HepG2 (cell line): ENCODE results near the gene FITM1. TPM values are rescaled to one million over a fixed set of nuclear protein-coding genes. Genes with fewer than 3 reads are reported as not detected.

ENCODE experiments used
- ATF4 ChIP-seq, 2 experiments: fragments of 450-650 bp in 1 of 2; sonication (generic) in 1 of 2; formaldehyde crosslinking; IDR thresholded peaks; 2 replicates each; pipeline versions ENCODE4 v1.5.0 to v1.8.0; 2020 to 2022; ENCODE audit warnings: mild to moderate bottlenecking in 1 of 2, missing genetic modification reagents in 1 of 2
- DPF2 ChIP-seq: sonication (generic); formaldehyde crosslinking; IDR thresholded peaks from 2 replicates; pipeline ENCODE4 v1.4.0; 2020; ENCODE audit warnings: mild to moderate bottlenecking, low read depth, missing genetic modification reagents, borderline replicate concordance
- ELF1 ChIP-seq: sonication (generic); formaldehyde crosslinking; IDR thresholded peaks from 2 replicates; pipeline ENCODE4 v1.4.0; 2020; ENCODE audit warnings: missing genetic modification reagents
- KLF6 ChIP-seq: IDR thresholded peaks from 2 replicates; pipeline ENCODE4 v1.8.0; 2016; ENCODE audit warnings: missing biosample characterization, missing genetic modification reagents
- KLF9 ChIP-seq: IDR thresholded peaks from 2 replicates; pipeline ENCODE4 v1.6.1; 2016; ENCODE audit warnings: low read depth
- MIXL1 ChIP-seq: IDR thresholded peaks from 2 replicates; pipeline ENCODE4 v1.6.1; 2016
- MLX ChIP-seq: IDR thresholded peaks from 2 replicates; pipeline ENCODE4 v1.6.1; 2016
- MYC ChIP-seq: sonication (generic); formaldehyde crosslinking; IDR thresholded peaks from 2 replicates; pipeline ENCODE4 v1.9.0; 2021; ENCODE audit warnings: missing genetic modification reagents, borderline replicate concordance
- NFAT5 ChIP-seq: sonication (generic); formaldehyde crosslinking; IDR thresholded peaks from 2 replicates; pipeline ENCODE4 v1.4.0; 2020; ENCODE audit warnings: missing genetic modification reagents
- POLR2AphosphoS2 ChIP-seq: IDR thresholded peaks from 2 replicates; pipeline ENCODE4 v1.6.1; 2011; ENCODE audit warnings: low read depth, low read length, improper control_type of control experiment
- SAFB2 ChIP-seq: sonication (generic); formaldehyde crosslinking; IDR thresholded peaks from 2 replicates; pipeline ENCODE4 v1.5.1; 2020; ENCODE audit warnings: missing genetic modification reagents, low read depth, mild to moderate bottlenecking, borderline replicate concordance
- SATB2 ChIP-seq: sonication (generic); formaldehyde crosslinking; IDR thresholded peaks from 2 replicates; pipeline ENCODE4 v1.5.0; 2020; ENCODE audit warnings: missing genetic modification reagents
- SMARCC2 ChIP-seq: fragments of 450-650 bp; IDR thresholded peaks from 2 replicates; pipeline ENCODE4 v1.6.1; 2017; ENCODE audit warnings: antibody characterized with exemption, mild to moderate bottlenecking
- ZFP36L1 ChIP-seq: sonication (generic); formaldehyde crosslinking; IDR thresholded peaks from 2 replicates; pipeline ENCODE4 v1.8.0; 2022; ENCODE audit warnings: mild to moderate bottlenecking, missing genetic modification reagents, moderate library complexity
- ZNF414 ChIP-seq: sonication (generic); formaldehyde crosslinking; IDR thresholded peaks from 2 replicates; pipeline ENCODE4 v1.5.0; 2020; ENCODE audit warnings: missing genetic modification reagents
- ZNF503 ChIP-seq: sonication (generic); formaldehyde crosslinking; IDR thresholded peaks from 2 replicates; pipeline ENCODE4 v1.4.0; 2020; ENCODE audit warnings: missing genetic modification reagents
- ZNF557 ChIP-seq: sonication (generic); formaldehyde crosslinking; IDR thresholded peaks from 2 replicates; pipeline ENCODE4 v1.4.0; 2020; ENCODE audit warnings: missing genetic modification reagents
- ZNF709 ChIP-seq: sonication (generic); formaldehyde crosslinking; IDR thresholded peaks from 2 replicates; pipeline ENCODE4 v1.5.0; 2020; ENCODE audit warnings: mild to moderate bottlenecking, missing genetic modification reagents
- ZNF749 ChIP-seq: sonication (generic); formaldehyde crosslinking; IDR thresholded peaks from 2 replicates; pipeline ENCODE4 v1.8.0; 2022; ENCODE audit warnings: mild to moderate bottlenecking, missing genetic modification reagents, moderate library complexity, borderline replicate concordance
- polyA plus RNA-seq, 8 experiments: library from polyadenylated mRNA; depleted of rRNA in 3 of 8; stranded (reverse) in 7 of 8; unstranded in 1 of 8; fragments of >200 nt; fragmentation: Illumina TruSeq in 4 of 8; extraction: Trizol in 4 of 8; gene quantifications; 2 replicates each; pipeline versions ENCODE4 v1.2.1 to v1.2.3, GENCODE V29; 2011 to 2016; ENCODE audit warnings: low read depth in 4 of 8, missing spikeins in 1 of 8, mixed read lengths in 1 of 8; ENCODE audit not compliant: insufficient read depth in 1 of 8
- total RNA-seq, 5 experiments: library from RNA; depleted of rRNA; stranded (reverse); fragments of >200 nt; fragmentation: Illumina TruSeq; extraction: Trizol; gene quantifications; 2 replicates each; pipeline ENCODE4 v1.2.3, GENCODE V29; 2016; ENCODE audit warnings: low read depth in 1 of 5

The FITM1 gene
- total and polyA plus RNA-seq, 2 of the 13 experiments (the other 11 are each of a cell fraction or from before 2014, with no cell fraction given): 2.7 to 5.8 TPM

- peak; percentile 84 for TF ChIP-seq ELF1 (CRISPR knock-in tag)
- peak; percentile 61; the same call in 1 of the 2 replicates for TF ChIP-seq MLX (CRISPR knock-in tag)
- no peak for TF ChIP-seq SMARCC2
- no peak; the same call in none of the 2 replicates for TF ChIP-seq MIXL1 (CRISPR knock-in tag)
- TF ChIP-seq ZFP36L1 (CRISPR knock-in tag): peak; percentile 18; the same call in 1 of the 2 replicates
- peak; percentile 35; the same call in 1 of the 2 replicates for TF ChIP-seq KLF9 (CRISPR knock-in tag)
- 0 out of 2 replicates have a peak, but pooled peaks have one; percentile 40 for TF ChIP-seq ZNF557
- TF ChIP-seq SATB2: no peak
- no peak for TF ChIP-seq ZNF709 (CRISPR knock-in tag)
- TF ChIP-seq ZNF503 (CRISPR knock-in tag): peak; percentile 87
- 0 out of 2 replicates have a peak, but pooled peaks have one; percentile 47 for TF ChIP-seq DPF2
- TF ChIP-seq NFAT5 (CRISPR knock-in tag): peak; percentile 87; the same call in 1 of the 2 replicates
- no peak for TF ChIP-seq ATF4 (CRISPR knock-in tag; IDR thresholded peaks at IDR 0.05)
- no peak; the same call in none of the 2 replicates for TF ChIP-seq SAFB2 (CRISPR knock-in tag)
- TF ChIP-seq ZNF749 (CRISPR knock-in tag): peak; percentile 61; the same call in 1 of the 2 replicates
- no peak for TF ChIP-seq POLR2AphosphoS2
- no peak for TF ChIP-seq ZNF414 (CRISPR knock-in tag)
- peak; percentile 94 for TF ChIP-seq MYC (CRISPR knock-in tag)
- TF ChIP-seq KLF6 (CRISPR knock-in tag): peak; percentile 64; the same call in 1 of the 2 replicates
Observed at GRCh38 chr14:24135834-24136683, 5.6 kb downstream of the FITM1 start, which contains the start of gene PSME1 (continued).
